Coronary artery (tissue), 2 donors: ENCODE measurements around the gene ZNF575.

Experiments
- DNase-seq: peaks from one replicate; pipeline ENCODE4 v3.0.0-alpha.2; 2017; ENCODE audit warnings: low spot score
- H3K27ac ChIP-seq, 2 donors: fragments of 200-600 bp; sonication (generic); one replicate each; pipeline ENCODE4 v1.5.1; 2016 to 2019
- H3K4me3 ChIP-seq: fragments of 200-600 bp; sonication (generic); 2 replicates; pipeline ENCODE4 v1.5.1; 2016; ENCODE audit warnings: mild to moderate bottlenecking, moderate library complexity
- CTCF ChIP-seq: fragments of 200-600 bp; sonication (generic); IDR thresholded peaks from one replicate; pipeline ENCODE4 v1.5.1; 2019; ENCODE audit warnings: antibody characterized with exemption

Gene ZNF575

GRCh38 chr19:43503501-43504425 is 29.2 kb upstream of the ZNF575 start:
- peak overlapping the region; percentile 71 for H3K4me3 ChIP-seq
- peak overlapping the region; percentile 90 to 91 for H3K27ac ChIP-seq
- TF ChIP-seq CTCF = no peak
- DNase-seq = peak; percentile 96

- H3K27ac ChIP-seq = peak within 1 kb of the TSS; percentile 90 to 91
- H3K4me3 ChIP-seq = peak within 1 kb of the TSS; percentile 71
- no peak for TF ChIP-seq CTCF
- DNase-seq = peak; percentile 80
Observed at GRCh38 chr19:43504426-43505185, 28.4 kb upstream of the ZNF575 start, which contains the start of gene PHLDB3. Gene PHLDB3, minus strand, starts transcription at chr19:43504746. Its CDS starts 628 bp downstream, at chr19:43504118.

GRCh38 chr19:43505186-43505456 is 27.9 kb upstream of the ZNF575 start:
- no peak for DNase-seq
- Histone ChIP-seq H3K27ac (peak overlapping the region in 1 of 2 donors; percentile 90), H3K4me3 (peak overlapping the region; percentile 71)
- no peak for TF ChIP-seq CTCF

- no peak for DNase-seq
- H3K4me3 ChIP-seq = no peak overlapping the region
- TF ChIP-seq CTCF = no peak
- no peak overlapping the region for H3K27ac ChIP-seq
Observed at GRCh38 chr19:43505941-43506340, 27.0 kb upstream of the ZNF575 start.

GRCh38 chr19:43506629-43507028 is 26.4 kb upstream of the ZNF575 start:
- Histone ChIP-seq H3K27ac (no peak overlapping the region), H3K4me3 (no peak overlapping the region)
- DNase-seq = no peak
- TF ChIP-seq CTCF = no peak

- no peak overlapping the region for H3K4me3 ChIP-seq
- no peak for TF ChIP-seq CTCF
- no peak for DNase-seq
- no peak overlapping the region for H3K27ac ChIP-seq
Observed at GRCh38 chr19:43507880-43508279, 25.1 kb upstream of the ZNF575 start.
